Bronchial epithelial cell (primary cell): Measurements from ENCODE around the gene DAAM2. TPM values are rescaled to one million over a fixed set of nuclear protein-coding genes. Genes with fewer than 3 reads are reported as not detected.

Source experiments
- DNase-seq: peaks from one replicate; pipeline ENCODE4 v3.0.0-alpha.2; 2010; ENCODE audit warnings: low read depth
- FAIRE-seq: peaks from 2 replicates; lab custom pipeline; 2011; peaks lifted over from hg19 to GRCh38; lab: Jason Lieb, UNC
- H3K27me3 ChIP-seq: 2 replicates; pipeline ENCODE4 v1.5.1; 2011; ENCODE audit warnings: low read length; ENCODE audit not compliant: control insufficient read depth, insufficient read depth
- H3K36me3 ChIP-seq: 2 replicates; pipeline ENCODE4 v1.5.1; 2011; ENCODE audit warnings: low read length; ENCODE audit not compliant: control insufficient read depth, insufficient read depth
- H3K4me3 ChIP-seq: 2 replicates; pipeline ENCODE4 v1.5.1; 2011; ENCODE audit warnings: mild to moderate bottlenecking, low read depth, low read length, control low read depth
- total RNA-seq: library from RNA; depleted of rRNA; stranded (reverse); fragments of >200 nt; gene quantifications from 2 replicates; pipeline ENCODE4 v1.2.1, GENCODE V29; 2014
- TF ChIP-seq, protein P1 (sequence below): IDR thresholded peaks from 2 replicates; pipeline ENCODE4 v1.5.1; 2011; ENCODE audit warnings: mild to moderate bottlenecking, moderate library complexity, low read length, control low read depth, inconsistent platforms; ENCODE audit not compliant: insufficient read depth, severe bottlenecking

Gene DAAM2
- total RNA-seq, 1 donor from 2014 or later, result under 0.01 TPM

DNA sequence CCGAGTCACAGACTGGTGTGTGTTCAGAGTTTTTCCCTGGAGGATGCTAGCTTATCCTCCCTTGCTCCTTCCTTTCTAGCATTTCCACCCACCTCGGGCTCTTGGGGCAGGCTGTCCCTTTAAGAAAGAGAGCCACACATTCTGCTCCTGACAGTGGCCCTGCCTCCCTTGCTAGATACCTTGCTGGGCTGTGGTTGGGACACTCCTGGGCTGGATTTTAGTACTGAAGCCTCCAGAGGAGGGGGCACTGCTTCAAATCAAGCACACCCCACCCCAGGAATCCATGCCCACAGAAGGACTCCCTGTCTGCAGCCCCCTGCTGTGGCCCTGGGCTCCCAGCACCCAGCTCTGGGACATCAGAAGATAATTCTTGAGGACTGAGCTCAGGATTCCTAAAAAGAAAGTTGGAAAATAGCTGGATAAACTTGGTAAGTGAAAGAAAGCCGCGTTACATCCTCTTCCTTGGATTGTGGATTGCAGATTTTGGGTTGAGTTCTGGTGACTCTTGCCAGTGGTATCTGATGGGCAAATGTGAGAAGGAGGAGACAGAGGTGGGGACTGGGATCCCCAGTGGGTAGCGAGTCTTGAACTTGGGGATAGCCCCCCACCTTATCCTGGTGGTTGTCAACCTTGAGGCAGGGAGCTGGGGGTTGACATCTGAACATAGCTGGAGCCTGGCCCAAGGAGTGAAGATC, 29.0 kb downstream of the DAAM2 start:
- H3K27me3 ChIP-seq, result no peaks in the 10 kb centered on the region
- H3K4me3 ChIP-seq, result no peak overlapping the region
- FAIRE-seq (no peak), DNase-seq (no peak)
- H3K36me3 ChIP-seq, result no peaks in the 10 kb centered on the region
- TF ChIP-seq, protein P1, sequence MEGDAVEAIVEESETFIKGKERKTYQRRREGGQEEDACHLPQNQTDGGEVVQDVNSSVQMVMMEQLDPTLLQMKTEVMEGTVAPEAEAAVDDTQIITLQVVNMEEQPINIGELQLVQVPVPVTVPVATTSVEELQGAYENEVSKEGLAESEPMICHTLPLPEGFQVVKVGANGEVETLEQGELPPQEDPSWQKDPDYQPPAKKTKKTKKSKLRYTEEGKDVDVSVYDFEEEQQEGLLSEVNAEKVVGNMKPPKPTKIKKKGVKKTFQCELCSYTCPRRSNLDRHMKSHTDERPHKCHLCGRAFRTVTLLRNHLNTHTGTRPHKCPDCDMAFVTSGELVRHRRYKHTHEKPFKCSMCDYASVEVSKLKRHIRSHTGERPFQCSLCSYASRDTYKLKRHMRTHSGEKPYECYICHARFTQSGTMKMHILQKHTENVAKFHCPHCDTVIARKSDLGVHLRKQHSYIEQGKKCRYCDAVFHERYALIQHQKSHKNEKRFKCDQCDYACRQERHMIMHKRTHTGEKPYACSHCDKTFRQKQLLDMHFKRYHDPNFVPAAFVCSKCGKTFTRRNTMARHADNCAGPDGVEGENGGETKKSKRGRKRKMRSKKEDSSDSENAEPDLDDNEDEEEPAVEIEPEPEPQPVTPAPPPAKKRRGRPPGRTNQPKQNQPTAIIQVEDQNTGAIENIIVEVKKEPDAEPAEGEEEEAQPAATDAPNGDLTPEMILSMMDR, result no peak

DNA sequence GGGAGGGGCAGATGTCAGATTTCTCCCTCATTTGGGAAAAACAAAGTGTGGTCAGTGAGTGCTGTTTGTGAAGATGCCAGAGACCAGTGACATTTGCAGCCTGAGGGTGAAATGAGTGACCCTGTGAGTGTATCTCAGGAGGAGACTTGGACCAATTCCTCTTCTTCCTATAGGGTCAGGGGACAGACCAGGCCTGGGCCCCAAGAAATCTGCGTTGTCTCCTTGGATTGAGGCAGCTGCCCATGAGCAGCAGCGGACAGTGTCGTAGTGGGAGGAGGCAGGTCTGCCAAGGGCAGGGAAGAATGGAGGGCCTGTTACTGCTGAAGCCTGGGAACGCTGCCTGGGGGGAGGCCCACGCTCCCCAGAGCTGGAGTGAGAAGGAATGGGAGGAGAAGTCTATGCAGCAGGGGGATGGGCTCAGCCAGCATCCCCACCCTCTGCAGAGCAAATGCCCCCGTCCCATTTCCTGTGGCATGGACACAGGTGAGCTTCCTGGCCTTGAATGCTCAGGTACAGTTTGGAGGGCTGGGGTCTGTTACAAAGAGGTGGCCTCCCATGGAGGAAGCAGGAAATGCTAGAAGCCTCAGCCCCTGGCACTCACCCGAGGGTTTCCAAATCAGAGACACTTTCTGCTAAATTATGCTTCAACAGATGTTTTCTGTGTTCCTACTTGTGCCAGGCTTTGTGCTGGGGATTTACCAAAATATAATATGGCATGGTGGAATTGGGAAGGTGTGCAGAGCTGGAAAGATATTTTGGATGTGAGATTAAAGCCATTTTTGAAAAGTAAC, 29.8 kb downstream of the DAAM2 start:
- FAIRE-seq (no peak), DNase-seq (no peak)
- H3K4me3 ChIP-seq, result no peak overlapping the region
- H3K36me3 ChIP-seq, result no peaks in the 10 kb centered on the region
- no peaks in the 10 kb centered on the region for H3K27me3 ChIP-seq
- TF ChIP-seq, protein P1, result no peak

DNA sequence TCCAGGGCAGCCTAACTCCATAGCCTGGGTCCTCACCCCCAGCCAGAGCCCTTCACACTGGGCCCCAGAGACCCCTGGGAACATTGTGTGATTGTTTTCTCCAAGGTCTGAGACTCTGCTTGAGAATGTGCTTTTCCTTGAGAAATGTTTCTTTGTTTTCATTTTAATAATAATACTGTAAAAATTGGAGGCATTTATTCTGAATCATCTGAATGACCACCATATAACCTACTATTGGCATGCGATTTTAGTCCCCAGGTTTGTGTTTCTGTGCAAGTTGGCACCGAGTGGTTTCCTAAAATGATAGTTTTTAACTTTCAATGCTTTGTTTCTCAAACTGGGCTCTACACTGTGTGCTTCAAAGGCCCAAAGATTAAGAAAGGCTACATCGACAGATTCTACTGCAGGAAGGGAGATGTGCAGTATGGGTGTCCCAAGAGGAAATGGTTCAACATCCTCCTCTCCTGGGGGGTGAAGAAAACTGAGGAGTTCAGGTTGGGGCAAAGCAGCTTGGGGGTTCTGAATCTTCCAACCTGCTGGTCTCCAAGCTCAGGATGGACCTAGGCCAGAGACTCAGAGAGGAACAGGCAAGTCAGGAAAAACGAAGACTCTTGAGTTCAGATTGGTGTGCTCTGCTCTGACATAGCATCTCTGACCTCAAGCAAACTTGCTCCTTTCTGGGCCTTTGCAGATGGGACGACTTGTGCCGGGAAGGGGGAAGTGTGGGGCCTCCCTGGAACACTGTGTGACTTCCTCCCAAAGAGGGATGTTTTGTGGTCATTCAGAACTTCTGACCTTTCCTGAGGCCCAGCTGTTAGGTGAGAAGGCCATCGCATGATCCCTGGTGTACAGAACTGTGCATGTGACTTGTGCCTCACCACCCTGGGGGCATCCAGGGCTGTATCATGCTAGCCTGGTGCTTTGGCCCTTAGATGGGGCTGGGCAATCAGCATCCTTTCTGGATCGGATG, 31.0 kb downstream of the DAAM2 start:
- FAIRE-seq (no peak), DNase-seq (no peak)
- no peaks in the 10 kb centered on the region for H3K36me3 ChIP-seq
- TF ChIP-seq, protein P1, result no peak
- no peak overlapping the region for H3K4me3 ChIP-seq
- no peaks in the 10 kb centered on the region for H3K27me3 ChIP-seq

DNA sequence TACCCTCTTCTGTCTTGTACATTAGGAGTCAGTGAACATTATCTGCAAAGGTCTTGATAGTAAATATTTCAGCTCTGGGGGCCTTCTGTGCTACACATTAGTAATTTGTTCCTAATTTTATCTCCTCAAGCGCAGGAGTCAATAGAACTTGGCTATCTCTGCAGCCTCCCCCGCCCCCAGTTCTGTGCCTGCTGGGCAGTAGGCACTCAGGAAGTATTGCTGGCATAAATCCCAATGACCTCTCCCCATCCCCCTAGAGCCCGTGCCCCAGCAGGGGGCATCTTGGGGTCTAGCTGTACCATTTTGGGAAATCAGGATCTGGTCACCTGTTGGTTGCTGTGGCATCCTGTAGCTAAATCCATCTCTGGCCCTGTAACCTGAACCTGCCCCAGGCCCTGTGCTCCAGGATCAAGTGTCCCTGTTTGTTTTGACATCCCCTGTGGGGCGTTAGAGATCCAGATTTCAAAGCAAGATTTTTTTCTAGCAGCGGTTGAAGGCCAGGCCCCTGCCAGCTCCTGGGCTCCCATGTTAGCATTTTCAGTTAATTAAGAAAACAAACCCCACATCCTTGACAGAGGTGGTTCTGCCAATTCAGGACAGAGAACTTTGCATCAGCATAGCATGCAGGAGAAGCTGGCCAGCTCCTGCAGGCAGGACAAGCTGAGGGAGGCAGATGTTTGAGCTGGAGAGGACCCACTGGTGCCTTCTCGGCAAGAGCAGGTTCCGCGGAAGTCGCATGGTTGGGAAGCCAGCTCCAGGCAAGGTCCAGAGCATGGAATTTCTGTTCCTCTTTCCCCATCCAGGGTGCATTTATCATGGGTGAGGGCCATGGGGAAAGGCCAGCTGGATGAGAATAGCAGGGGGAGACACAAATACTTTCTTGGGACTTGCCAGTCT, 32.1 kb downstream of the DAAM2 start:
- FAIRE-seq (no peak), DNase-seq (no peak)
- Histone ChIP-seq H3K4me3 (no peak overlapping the region), H3K27me3 (no peaks in the 10 kb centered on the region), H3K36me3 (no peaks in the 10 kb centered on the region)
- TF ChIP-seq, protein P1, result no peak

DNA sequence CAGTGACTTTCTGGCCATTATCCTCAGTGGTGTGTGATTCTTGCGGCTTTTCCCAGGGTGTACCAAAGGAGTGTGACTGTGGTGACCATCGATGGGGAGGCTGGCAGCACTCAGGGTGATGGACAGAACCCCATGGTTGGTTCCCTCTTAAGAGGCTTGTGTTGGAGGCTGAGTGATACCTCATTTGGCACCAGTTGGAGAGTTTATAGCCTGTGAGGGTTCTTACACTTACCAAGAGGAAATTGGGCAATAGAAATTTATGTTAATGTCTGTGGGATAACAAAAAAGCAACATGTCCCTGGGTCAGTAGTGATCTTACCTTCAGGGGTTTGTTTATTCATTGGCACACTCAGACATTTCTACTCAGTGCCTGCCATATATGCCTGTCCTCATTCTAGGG, 37.2 kb downstream of the DAAM2 start:
- no peaks in the 10 kb centered on the region for H3K27me3 ChIP-seq
- FAIRE-seq, result no peak
- H3K36me3 ChIP-seq, result no peaks in the 10 kb centered on the region
- H3K4me3 ChIP-seq, result no peak overlapping the region
- TF ChIP-seq, protein P1, result no peak
- no peak for DNase-seq
